NCI-H1048 (cell line): ENCODE data around the gene WNT4.

Experiments
- DNase-seq: peaks from one replicate; lab custom pipeline; 2025; lab: John Stamatoyannopoulos, UW

The WNT4 gene

DNA sequence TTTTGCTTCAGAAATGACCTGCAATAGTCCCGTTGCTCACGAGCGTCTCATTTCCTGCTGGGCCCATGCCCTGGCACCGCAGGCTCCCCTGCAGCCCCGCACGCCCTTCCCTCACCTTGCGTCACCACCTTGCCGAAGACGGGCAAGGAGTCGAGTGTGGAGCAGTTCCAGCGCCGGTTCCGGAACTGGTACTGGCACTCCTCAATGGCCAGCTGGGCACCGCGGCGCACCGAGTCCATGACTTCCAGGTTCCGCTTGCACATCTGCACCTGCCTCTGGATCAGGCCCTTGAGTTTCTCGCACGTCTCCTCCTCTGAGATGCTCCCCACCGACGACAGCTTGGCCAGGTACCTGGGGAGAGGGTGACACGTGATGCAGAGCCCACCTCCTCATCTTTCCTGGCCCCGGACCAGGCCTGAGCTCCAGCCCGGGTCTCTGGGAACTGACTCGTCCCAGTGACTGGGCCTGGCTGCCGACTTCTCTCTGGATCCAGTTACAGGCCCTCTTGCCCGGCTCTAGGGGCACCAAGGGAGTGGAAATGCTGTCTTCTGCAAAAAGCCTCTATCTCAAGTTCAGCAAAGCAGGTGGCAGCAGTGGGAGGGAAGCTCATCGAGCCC lies 13.3 kb downstream of the WNT4 start:
- no peak for DNase-seq

DNA sequence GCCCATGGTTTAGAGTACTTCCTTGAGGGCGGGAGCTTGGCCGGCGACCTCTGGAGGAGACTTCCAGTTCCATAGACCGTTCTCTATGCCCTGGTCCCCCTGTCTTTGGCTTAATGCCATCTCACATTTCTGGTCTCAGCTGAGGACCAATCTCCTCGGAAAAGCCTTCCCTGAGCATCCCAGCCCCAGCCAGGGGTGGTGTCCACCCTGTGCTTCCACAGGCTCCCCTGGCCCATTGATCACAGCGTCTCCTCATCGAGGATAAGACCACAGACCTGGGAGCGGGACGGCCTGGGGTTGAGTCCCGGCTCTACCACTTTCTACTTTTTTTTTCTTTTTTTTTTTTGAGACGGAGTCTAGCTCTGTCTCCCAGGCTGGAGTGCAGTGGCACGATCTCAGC lies 14.5 kb downstream of the WNT4 start:
- DNase-seq: no peak

DNA sequence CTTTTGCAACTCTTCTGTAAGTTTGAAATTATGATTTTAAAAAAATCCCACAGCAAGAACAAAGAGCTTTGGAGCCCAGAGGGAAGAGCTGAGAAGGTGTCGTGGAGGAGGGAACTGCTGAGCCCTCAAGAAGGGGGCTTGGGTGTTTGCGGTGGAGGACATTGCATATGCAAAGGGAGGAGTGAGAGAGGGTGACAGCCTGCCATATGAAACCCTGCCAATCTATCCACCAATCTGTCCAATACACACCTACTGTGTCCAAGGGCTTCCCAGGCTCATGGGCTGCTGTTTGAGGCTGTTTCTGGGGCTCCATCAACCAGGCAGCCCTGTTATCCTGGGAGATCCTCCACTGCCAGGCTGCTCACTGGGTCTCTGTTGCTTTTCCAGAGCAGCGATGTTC lies 15.2 kb downstream of the WNT4 start:
- DNase-seq: no peak

DNA sequence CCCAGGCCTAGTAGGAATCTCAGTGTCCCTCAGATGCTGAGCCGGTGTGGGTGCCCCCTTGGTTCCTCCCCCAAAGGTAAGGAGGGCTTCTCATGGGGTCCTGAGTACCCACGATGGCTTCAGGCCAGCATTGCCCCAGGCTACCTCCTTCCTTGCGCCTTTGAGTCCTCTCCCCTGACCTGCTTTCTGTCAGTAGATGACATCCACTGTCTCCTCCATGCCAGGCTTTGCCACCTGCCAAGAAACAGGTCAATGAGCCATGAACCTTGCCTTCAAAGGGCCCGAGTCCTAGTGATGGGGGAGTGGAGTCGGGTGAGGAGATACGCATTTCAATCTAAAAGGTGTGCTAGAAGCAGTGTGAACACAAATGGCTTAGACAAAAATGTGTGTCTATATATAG lies 15.6 kb downstream of the WNT4 start:
- DNase-seq: no peak

DNA sequence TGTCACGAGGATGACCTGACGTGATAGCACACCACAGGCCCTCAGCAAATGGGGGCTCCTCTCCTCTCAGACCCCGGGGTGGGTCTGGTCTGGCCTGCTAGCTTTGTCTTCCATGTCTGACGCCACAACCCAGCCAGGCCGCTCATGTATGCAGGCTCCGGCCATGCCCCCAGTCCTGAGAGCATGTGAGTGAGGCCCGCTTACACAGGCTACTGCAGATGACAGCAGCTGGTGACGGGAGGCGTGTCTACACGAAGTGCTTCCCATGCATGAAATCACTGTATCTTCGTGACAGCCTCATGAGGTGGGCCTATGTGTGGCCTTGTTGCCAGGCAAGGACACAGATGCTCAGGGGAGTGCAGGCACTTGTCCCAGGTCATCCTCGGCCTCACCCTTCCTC lies 16.4 kb downstream of the WNT4 start:
- DNase-seq: no peak

DNA sequence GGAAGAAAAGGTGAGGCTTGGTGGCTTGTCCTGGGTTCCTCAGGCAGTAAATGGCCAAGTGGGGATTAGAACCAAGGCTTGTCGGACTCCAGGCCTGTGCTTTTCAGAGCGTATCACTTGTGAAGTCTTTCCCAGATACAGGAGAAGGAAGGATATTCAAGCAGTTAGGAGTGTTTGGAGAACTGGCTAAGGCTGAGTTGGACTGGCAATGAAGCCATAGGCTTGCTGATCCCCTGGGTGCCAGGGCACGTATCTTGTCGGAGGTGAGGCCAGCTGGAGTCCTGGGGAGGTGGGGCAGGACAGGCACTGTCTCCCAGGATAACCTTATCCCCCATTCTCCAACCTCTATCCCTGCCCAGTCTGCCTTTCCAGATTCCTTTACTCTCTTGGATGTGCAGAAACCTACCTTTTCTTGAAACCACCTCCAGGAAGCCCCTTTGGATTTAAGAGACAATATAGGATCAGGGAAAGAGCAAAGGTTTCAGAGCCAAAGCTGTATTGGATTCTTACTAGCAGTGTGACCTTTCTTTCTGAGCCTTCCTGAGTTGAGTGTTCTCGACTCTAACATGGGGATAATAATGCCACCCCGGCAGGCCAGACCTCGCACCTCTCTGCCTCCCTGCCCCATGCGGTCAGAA lies 18.2 kb downstream of the WNT4 start:
- DNase-seq: no peak

DNA sequence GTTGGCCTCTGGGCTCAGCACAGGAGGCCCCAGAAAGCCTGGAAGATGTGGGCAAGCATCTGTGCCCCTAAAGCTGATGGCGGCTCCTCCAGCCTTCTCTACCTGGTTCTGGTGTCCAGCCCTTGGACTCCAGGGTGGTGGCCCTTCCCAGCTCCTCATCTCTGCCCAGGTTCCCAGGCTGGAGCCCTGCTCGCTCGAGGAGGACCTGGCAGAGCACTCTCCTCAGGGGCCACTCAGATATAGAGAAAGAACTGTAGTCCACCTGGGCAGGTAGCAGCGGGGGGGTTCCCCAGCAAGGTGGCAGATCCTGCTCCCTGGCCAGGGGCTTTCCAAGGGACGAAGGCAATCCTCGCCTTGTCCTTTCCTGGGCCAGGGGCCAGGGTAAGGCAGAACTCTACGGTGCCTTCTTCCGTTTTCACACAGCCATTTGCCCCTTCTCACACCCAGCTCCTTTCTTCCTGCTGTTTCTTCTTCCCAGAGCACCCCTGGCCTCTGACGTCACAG lies 18.9 kb downstream of the WNT4 start:
- DNase-seq: no peak

DNA sequence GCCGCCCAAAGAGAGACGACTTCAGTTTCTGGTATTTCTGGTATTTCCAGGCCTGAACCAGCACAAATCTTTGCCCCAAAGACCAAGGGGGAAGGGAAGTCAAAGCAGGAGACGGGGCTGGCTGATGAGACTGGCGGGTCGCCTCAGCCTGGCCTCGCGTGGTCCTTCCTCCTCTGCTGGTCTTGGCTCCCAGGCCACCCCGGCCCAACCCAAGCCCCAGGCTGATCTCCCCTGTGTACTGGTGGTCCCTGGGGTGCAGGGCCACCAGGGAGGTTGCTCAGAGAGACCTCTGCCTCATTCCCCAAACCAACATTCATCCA lies 19.9 kb downstream of the WNT4 start:
- DNase-seq: no peak

DNA sequence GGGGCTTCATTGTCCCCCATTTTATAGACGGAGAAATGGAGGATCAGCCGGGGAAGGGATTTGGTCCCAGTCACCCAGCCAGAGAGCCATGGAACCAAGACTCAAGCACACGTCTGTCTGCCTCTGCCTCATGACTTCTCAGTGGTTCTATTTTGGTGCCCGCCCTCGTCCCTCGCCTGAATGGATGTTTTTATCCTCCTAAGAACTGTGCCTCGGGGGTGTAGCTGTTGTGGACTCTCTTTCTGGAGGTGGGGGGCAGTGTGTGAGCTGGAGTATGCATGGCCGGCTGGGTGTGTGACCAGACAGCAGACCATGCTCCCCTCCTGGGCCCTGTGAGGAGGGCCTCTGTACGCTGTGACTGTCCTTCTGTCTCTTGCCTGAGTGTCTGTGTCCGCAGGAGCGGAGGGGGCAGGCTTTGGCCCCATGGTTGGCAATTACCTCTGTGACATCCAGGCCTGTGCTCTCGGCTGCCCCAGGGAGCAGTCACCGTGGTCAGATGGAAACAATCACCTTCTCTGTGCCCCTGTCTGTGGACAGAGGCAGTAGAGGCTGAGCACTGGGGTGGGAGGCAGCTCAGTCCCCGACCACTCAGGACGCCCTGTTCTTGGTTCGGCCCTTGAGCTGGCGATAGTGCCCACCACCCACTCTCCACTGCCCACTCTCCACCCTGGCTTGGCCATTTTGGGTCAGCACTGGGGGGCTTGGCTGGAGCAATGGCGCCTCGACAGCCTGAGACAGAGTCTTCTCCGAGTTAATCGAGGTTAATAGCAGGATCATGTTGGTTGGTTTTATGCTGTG lies 20.4 kb downstream of the WNT4 start:
- no peak for DNase-seq

DNA sequence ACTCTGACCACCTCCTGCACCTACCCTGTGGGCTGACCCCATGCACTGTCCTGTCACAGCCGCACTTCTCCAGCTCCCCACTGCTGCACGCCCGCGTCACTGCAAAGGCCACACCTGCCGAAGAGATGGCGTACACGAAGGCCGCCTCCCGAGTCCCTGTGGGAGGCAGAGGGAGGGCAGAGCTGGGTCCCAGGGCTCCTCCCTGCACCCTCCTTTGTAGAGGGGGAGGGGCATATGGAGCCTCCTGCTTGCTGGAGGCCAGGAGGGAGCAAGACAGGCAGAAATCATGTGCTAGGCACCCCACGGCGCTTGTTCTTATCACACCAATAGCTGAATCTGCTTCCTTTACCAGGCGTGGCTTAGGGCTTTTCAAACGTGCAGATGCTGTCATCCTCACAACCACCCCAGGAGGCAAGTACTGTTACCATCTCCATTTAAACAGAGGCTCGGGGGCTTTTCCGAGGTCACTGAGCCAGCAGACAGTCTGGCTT lies 21.4 kb downstream of the WNT4 start:
- no peak for DNase-seq

DNA sequence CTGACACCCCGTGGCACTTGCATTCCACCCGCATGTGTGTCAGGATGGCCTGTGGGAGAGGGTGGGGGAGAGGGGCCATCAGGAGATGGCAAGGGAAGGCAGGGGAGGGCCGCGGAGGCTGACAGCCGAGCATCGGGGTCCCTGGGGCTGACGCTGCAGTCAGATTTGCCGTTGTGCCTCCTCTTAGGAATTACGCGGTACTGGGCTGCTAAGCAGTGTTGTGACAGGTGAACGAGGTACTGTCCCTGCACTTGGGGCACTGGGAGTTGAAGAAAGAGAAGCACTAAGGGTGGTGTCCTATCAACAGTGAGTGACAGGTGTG lies 22.5 kb downstream of the WNT4 start:
- DNase-seq: no peak

DNA sequence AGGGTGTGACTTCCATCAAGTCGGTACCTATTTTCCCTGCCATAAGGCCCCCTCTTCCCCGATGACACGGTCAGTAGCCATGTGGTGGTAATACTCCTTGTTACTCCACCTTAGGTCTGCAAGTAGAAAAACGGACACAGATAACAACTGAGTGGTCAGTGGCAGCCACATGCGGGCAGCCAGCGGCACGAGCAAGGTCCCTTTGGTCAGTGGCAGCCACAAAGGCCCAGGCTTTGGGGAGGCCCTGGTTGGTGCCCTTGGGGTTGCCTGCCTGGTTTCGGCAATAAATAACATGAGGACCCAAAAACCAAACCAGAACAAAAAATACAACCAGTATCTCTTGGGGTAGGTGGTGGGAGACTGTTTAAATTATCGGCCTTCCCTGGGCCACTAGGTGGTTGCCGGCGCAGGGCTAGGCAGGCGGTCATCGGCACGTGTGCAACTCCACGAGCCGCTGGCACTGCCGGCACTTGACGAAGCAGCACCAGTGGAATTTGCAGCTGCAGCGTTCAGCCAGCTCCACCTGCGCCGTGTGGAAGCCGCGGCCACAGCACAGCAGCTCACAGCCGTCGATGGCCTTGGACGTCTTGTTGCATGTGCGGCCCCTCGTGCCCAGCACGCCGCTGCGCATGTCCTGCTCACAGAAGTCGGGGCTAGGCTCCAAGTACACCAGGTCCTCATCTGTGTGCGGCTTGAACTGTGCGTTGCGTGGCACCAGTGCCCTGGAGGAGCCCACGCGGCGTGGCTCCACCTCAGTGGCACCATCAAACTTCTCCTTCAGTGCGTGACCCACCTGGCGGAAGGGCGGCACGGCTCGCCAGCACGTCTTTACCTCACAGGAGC lies 23.1 kb downstream of the WNT4 start:
- DNase-seq: no peak

DNA sequence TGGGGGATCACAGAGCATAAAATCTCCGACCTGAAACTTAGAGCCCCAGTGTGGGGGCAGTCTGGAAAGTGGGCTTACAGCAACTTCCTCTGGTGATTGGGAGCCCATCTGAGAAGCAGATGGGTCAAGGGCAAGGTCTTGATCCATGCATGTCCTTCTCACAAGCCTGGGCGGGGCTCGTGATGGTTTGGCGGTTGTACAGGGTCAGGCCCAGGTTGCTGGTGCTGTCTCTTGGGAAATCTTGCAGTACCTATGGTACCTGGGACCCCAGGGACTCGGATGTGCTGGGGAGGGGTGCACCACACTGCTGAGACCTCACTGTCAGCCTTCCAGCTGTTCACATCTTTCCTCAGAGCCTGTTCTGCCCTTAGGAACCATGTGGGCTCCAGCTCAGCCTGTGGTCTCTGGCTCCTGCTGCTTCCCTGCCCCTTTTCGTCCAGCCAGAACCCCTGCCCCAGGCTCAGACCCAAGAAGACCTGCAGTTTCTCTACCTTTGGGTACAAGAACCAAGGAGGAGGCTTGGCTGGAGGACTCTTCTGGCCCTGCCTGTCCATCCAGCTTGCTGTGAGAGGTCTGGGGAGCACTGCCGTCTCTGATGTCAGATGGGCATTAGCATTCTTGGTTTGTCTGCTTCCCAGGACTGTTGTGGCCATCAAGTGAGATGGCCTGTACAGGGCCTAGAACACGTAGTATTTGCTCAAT lies 24.5 kb downstream of the WNT4 start:
- DNase-seq: no peak

DNA sequence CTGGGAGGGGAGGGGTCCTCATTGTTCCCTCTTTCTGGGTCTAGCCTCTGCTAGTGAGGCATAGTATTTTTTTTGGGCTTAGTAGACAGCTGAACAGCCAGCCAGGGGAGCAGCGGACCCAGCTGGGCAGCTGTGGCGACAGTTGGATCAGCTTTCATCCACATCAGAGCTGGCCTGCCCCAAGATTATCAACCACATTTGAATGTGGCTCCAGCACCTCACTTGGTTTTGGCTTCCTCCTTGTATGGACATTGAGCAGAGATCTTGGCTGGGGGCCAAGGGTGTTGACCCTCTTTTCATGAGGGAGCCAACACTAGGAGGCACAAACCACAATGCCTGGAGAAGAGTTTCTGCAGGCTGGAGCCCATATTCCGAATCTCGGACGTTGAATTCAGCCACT lies 25.0 kb downstream of the WNT4 start:
- no peak for DNase-seq

DNA sequence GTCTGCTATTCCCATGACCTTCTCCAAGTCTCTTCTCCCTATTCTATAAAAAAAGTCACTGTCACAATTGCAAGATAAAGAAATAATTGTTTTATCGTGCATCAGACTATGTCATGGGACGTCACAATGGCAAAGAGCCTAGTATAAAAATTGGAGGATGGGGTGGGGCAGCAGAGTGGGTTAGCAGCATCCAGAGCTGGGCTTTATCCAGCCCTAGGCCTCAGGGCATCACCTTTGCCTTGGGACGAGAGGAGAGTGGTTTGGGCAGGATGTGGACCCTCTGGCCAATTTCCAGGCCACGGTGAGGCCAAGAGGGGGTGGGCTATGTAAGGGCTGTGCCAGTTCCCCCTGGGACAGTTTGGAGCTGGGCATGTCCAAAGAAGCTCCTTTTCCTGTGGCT lies 25.7 kb downstream of the WNT4 start:
- DNase-seq: no peak

DNA sequence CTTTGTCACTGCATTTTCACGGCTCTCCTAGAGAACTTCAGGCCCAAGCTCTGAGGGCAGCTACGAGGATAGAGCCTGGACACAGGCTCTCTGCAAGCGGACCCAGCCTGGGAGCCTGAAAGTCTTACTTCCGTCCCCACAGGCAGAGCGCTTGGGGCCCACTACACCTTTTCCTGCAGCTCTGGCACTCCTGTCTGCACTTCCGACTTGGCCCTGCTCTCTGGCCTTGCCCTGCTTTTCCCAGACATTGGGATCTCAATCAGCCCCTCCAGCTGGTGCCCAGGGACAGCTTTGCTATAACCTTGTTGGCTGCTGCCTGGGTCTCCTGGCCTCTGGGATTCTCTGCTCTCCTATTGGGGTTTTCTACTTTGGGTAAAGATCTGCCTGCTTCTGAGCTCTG lies 27.6 kb downstream of the WNT4 start:
- DNase-seq: no peak

DNA sequence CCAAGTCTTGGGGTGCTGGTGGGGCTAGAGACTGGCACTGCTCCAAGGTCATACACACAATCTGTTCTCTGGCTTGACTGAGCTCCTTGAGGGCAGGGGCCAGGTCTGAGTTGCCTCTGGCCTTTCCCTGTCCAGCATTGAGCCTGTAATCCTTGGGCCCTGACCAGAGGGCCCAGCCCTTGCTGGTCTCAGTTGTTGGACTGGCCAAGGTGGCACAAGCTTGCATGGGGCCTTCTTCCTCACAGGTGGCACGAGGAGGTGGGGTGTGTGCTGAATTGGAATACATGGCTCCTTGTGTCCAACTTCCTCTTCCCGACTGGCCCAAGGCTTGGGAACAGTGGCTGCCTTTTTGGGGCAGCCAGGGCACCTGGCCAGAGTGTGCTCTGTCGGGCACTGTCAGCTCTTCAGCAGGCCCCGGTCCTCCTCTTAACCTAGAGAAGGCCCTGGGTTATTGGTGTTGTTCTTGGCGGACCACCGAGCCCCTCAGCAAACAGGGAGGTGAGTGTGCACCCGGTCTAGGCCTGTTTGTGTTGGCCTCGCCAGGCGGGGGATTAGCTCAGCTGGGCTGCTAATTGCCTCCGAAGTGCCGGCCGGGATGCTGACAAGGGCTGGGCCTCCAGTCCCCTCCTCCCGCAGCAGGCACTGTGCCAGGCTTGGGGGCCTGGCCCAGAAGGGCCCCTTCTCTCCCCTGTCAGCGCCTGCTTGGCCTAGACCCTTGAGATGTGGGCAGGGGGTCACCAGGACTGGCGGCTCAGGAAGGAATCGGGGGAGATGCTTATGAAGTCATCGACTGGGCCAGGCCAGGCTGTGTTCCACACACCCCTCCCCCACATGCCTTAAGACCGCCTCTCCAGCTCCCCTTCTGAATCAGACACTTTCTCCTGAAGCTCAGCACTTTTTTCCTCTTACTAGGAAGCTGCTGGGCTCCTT lies 28.5 kb downstream of the WNT4 start:
- no peak for DNase-seq

DNA sequence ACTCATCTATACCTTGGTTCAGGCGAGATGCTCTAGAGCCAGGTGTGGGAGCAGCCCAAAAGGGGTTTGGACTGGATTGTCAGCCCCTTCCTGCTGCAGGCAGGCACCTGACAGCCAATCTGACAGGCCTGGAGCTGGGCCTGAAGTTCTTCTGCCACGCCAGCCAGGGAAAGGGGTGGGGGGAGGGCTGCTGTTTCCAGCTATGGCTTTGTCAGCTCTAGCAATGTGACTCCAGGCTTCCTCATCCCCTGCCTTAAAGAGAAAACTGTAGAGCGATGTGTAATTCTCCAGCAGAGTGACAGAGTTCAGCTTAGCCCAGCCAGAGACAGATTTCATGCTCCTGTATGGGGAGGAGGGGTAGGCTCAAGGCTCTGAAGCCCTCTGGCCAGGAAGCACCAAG lies 30.3 kb downstream of the WNT4 start:
- no peak for DNase-seq

DNA sequence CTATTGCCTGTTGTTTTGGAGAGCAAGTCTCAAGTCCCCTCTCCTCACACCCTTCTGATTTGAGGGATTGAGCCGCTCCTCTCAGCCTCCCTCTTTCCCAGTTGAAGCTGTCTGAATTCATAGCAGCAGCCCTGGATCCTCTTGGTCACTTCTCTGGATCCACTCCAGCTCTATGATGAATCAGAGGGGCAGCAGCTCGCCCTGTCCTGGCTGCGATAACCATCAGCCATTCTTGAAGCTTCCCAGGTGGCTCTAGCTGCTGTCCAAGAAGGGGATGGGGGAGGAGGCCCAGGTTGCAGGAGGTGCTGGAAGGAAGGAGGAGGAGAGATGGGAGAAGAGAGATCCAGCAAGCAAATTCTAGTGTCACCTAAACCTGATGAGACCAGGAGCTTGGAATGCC lies 31.3 kb downstream of the WNT4 start:
- no peak for DNase-seq

DNA sequence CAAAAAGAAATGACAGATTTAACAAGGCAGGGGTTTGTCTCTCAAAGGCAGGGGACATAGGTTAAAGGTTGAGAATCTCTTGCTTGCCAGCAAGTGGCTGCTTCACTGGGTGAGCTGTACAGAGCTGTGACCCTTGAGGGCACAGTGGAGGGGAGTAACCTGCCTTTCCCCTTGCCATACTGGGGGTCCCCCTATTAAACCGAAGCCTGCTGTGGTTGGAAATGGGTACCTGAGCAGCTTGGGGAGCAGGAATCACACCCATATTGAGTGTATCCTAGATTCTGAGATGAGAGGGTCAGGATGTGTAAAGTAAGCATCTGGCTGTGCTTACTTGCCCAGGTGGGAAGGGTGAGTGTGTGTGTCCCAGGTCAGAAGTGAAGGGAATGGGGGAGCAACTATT lies 31.8 kb downstream of the WNT4 start:
- DNase-seq: no peak

DNA sequence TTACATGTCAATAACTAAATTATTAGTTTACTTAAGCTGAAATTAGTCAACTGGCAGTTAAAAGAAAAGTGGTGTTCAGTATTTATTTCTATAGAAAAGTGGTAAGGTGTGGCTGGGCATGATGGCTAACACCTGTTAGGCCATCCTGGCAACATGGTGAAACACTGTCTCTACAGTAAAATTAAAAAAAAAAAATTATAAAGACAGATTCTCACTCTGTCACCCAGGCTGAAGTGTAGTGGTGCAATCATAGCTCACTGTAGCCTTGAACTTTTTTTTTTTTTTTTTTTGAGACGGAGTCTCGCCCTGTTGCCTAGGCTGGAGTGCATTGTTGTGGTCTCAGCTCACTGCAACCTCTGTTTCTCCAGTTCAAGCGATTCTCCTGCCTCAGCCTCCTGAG lies 32.9 kb downstream of the WNT4 start:
- DNase-seq: no peak
